NOMO-1 treated with DMSO at 0.1 percent for 48 hours (cell line): Measurements from ENCODE around the gene KYAT1.

Source experiments
- DNase-seq: peaks from one replicate; lab custom pipeline; 2025; ENCODE audit not compliant: unreplicated experiment; lab: John Stamatoyannopoulos, UW

Gene KYAT1

GRCh38 chr9:128881884-128882676 lies at the start of gene KYAT1, which contains the start of gene LRRC8A:
Gene KYAT1, minus strand, starts transcription at chr9:128881950. Its CDS starts 36,545 bp downstream, at chr9:128845405.
Gene LRRC8A, plus strand, starts transcription at chr9:128882133. Its CDS starts 25,032 bp downstream, at chr9:128907165.
- peak; percentile 95 for DNase-seq

GRCh38 chr9:128929560-128929959 lies 47.8 kb upstream of the KYAT1 start:
- no peak for DNase-seq

- DNase-seq = no peak
Measured at GRCh38 chr9:128928624-128929023, 46.9 kb upstream of the KYAT1 start.

GRCh38 chr9:128927731-128928411 lies 46.1 kb upstream of the KYAT1 start:
- no peak for DNase-seq

- DNase-seq = no peak
Measured at GRCh38 chr9:128923493-128923883, 41.7 kb upstream of the KYAT1 start.

- DNase-seq = no peak
Measured at GRCh38 chr9:128921881-128922763, 40.4 kb upstream of the KYAT1 start.

DNA sequence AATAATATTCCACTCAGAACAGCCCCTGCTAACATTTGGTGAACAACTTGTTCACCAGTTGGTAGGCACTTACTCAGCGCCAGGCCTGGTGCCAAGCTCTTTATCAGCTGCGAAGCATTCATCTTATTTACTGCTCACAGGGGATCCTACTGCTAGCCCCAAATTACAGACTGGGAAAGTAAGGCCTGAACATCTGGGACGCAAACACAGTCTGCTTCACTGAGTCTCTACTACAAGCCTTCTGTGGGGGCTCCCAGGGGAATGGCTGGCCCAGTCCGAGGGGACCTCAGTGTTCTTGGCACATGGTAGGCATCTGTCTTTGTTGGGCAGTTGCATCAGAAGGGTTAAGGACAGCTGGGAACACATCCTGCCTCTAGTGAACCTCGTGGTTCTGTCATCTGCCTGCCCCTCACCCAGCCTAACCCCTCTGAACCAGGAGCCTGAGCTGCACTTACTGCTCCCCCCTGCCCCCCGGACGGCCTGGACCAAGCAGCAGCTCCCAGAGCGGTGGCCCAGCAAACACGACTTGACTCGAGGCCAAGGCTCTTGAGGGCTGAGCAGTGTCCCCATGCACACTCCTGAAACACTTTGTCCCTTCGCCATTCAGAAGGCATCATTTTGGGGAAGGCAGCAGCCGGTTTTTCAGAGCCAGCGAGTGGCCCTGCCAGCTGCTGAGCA lies 38.8 kb upstream of the KYAT1 start, which contains the start of gene PHYHD1:
Gene PHYHD1, plus strand, starts transcription at position 602 of the 678 bp plus-strand sequence. CDS start 1,342 bp downstream, outside the sequence.
- DNase-seq = no peak

GRCh38 chr9:128919402-128920089 lies 37.8 kb upstream of the KYAT1 start:
- no peak for DNase-seq

DNA sequence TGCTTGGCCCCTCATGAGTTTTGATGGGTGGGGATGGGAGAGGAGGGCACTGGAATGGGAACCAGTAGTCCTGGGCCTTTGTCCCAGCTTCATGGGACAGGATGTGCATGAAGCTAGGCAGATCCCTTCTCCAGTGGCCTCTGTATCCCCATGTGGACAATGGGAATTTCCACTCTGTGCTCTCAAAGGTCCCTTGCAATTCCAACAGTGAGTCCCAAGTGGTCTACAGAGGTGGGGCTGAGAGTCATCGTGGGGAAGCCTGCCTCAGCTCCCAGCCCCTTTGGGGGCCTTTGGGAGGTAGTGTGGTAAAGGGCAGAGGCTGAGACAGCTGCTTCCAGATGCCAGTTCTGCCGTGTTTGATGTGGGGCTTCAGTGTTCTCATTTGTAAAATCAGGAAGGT lies 37.2 kb upstream of the KYAT1 start:
- no peak for DNase-seq

- DNase-seq = no peak
Measured at GRCh38 chr9:128917151-128917849, 35.5 kb upstream of the KYAT1 start.

DNA sequence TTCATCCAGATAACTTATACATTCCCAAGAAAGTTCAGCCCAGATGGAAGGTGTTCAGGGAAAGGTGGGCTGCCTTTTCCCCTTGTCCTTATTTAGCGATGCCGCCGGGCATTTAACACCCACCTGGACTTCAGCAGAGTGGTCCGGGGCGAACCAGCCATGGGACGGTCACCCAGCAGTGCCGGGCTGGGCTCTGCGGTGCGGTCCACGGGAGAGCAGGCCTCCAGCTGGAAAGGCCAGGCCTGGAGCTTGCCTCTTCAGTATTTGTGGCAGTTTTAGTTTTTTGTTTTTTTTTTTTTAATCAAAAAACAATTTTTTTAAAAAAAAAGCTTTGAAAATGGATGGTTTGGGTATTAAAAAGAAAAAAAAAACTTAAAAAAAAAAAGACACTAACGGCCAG lies 35.0 kb upstream of the KYAT1 start:
- DNase-seq = no peak

DNA sequence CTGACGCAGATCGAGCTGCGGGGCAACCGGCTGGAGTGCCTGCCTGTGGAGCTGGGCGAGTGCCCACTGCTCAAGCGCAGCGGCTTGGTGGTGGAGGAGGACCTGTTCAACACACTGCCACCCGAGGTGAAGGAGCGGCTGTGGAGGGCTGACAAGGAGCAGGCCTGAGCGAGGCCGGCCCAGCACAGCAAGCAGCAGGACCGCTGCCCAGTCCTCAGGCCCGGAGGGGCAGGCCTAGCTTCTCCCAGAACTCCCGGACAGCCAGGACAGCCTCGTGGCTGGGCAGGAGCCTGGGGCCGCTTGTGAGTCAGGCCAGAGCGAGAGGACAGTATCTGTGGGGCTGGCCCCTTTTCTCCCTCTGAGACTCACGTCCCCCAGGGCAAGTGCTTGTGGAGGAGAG lies 34.5 kb upstream of the KYAT1 start:
- no peak for DNase-seq

DNA sequence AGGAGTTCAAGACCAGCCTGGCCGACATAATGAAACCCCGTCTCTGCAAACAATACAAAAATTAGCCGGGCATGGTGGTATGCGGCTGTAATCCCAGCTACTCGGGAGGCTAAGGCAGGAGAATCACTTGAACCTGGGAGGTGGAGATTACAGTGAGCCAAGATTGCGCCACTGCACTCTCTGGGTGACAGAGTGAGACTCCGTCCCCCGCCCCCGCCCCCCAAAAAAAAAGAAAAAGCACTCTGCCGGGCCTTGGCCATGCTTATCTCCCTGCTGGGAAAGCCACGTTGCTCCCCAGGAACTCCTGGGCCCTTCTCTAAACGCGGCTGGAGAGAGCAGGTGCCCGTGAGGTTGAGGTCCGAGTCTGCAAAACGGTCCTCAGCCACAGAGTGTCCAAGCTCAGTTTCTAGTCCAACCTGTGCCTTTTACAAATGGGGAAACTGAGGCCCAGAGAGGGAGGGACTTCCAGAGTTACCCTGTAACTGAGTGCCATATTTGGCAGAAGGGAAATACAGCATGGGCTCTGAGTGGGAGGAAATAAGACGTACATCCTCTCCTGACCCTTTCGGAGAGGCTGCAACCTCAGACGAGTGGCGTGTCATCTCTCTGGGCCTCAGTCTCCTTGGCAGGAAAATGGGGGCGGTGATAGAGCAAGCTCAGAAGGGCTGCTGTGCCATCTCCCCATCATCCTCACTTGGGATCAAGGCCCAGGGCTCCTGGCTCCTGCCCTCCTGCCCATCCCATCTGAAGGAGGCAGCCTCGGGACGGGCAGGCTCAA lies 32.4 kb upstream of the KYAT1 start:
- no peak for DNase-seq

DNA sequence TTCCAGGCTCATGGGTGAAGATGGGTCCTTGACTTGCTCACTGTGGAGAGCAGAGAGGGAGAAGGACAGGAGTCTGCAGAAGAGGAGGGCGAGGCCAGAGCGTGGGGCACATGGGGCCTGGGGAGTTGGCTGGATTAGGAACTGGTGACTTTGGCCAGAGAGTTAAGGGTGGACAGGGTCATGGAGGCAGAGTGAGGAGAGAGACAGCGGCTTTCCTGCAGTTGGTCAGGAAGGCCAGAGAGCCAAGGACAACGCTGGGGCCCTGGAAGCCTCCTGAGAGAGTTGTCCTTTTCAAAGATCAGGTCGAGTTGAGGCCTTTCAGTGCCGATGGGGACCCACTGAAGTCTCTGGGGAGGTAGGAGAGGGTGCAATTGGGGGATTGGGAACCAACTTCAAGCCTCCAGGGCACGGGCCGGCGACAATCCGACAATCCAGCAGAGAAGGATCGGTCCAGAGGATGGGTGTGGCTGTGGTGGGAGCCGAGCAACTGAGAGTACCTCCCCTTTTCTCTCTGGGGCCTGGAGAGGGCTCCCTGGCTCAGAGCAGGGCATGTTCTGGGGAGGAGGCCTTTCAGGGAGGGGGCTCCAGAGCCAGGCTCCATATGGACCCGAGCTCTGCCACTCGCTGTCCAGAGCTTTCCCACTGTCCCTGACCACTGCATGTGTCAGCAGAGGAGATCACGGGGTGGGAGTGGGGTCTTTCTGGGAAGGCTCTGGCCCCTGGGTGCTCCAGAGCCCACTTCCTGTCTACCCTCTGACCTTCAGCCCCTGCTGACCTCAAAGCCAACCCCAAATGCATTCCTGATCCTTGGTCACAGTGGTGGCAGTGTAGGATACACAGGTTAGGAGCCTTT lies 31.5 kb upstream of the KYAT1 start:
- DNase-seq = no peak

- DNase-seq = no peak
Measured at GRCh38 chr9:128912270-128912853, 30.6 kb upstream of the KYAT1 start.

DNA sequence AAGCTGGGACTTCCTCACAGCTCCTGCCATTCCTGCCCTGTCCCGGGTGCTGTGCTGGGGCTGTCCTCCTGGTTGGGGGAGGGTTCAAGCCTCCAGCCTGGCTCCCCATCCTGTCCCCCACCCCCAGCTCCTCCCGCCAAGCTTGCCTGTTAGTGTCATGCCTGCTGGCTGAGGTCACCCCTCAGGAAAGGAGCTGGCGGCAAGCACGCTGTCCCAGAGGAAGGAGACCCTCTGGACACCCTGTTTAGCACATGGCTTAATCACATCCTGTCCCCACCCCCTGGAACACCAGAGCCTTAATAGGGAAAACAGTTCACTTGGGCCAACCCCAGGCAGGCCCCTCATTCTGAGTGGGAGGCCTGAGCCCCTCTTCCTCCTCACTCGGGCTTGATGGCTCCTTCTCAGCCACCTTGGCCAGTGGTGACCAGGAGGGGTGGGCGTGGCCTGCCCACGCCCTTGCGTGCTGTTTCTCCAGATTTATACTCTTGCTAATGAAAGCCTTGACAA lies 29.8 kb upstream of the KYAT1 start:
- no peak for DNase-seq

GRCh38 chr9:128910906-128911305 lies 29.2 kb upstream of the KYAT1 start:
- DNase-seq = no peak
